VCaP (cell line): ENCODE data around the gene SPRR3.

Experiments
- H3K27ac ChIP-seq: fragments of 450-650 bp; 2 replicates; pipeline ENCODE4 v1.5.1; 2017
- TF ChIP-seq, protein P1 (sequence below): fragments of 450-650 bp; conservative IDR thresholded peaks from 2 replicates; pipeline ENCODE4 v1.5.1; 2017; ENCODE audit warnings: mild to moderate bottlenecking, moderate library complexity

Gene SPRR3

DNA sequence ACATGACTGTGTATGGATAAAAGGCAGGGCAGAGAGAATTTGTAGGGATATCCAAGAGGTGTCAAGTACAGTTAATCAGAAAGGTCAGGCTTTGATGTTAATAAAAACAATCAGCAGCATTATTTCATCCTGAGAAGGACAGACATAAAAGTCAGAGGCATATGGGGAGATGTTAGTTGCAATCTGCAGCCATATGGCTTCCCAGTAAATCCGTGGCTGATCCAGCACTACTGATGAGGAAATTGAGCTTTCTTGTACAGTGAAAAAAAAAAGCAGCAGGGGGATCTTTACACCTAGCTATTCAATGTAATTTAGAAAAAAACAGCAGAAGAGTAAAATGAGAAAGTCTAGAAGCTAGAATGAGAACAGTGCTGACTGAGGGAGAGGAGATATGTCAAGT, 27.2 kb downstream of the SPRR3 start:
- TF ChIP-seq, protein P1, sequence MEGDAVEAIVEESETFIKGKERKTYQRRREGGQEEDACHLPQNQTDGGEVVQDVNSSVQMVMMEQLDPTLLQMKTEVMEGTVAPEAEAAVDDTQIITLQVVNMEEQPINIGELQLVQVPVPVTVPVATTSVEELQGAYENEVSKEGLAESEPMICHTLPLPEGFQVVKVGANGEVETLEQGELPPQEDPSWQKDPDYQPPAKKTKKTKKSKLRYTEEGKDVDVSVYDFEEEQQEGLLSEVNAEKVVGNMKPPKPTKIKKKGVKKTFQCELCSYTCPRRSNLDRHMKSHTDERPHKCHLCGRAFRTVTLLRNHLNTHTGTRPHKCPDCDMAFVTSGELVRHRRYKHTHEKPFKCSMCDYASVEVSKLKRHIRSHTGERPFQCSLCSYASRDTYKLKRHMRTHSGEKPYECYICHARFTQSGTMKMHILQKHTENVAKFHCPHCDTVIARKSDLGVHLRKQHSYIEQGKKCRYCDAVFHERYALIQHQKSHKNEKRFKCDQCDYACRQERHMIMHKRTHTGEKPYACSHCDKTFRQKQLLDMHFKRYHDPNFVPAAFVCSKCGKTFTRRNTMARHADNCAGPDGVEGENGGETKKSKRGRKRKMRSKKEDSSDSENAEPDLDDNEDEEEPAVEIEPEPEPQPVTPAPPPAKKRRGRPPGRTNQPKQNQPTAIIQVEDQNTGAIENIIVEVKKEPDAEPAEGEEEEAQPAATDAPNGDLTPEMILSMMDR: no peak
- no peak overlapping the region for H3K27ac ChIP-seq

- TF ChIP-seq, protein P1: no peak
- H3K27ac ChIP-seq: no peak within 1 kb of the TSS
These were observed 29.3 kb downstream of the SPRR3 start, which contains the start of gene SPRR1B for GRCh38 chr1:153030895-153031294. TSS of gene SPRR1B (plus strand) at chr1:153031203. CDS start at chr1:153032346, 1,143 bp downstream.

GRCh38 chr1:153032073-153032472, 30.5 kb downstream of the SPRR3 start:
- no peak overlapping the region for H3K27ac ChIP-seq

GRCh38 chr1:153032677-153033308, 31.2 kb downstream of the SPRR3 start:
- H3K27ac ChIP-seq: no peak overlapping the region
- TF ChIP-seq, protein P1: peak; percentile 52; the same call in 1 of the 2 replicates

More at GRCh38 chr1:153032073-153032472, 30.5 kb downstream of the SPRR3 start:
- TF ChIP-seq, protein P1: no peak

GRCh38 chr1:153035211-153035610, 33.7 kb downstream of the SPRR3 start:
- TF ChIP-seq, protein P1: no peak
- H3K27ac ChIP-seq: no peak overlapping the region

- no peak within 1 kb of the TSS for H3K27ac ChIP-seq
- TF ChIP-seq, protein P1: no peak
These were observed 39.5 kb downstream of the SPRR3 start, which contains the start of gene SPRR2D for GRCh38 chr1:153040950-153041631. TSS of gene SPRR2D (minus strand) at chr1:153041120. CDS start at chr1:153040346, 774 bp downstream.

GRCh38 chr1:153049211-153049610, 47.7 kb downstream of the SPRR3 start:
- no peak overlapping the region for H3K27ac ChIP-seq
- TF ChIP-seq, protein P1: no peak
